K562 (cell line): ENCODE measurements around the gene PDE8A. TPM values are rescaled to one million over a fixed set of nuclear protein-coding genes. Genes with fewer than 3 reads are reported as not detected.

Experiments used
- ATAC-seq: fragments of 200-7000 bp; cut with Tn5 transposase; 3 replicates; pipeline ENCODE4 v1.9.1; 2020; ENCODE audit warnings: moderate library complexity
- BruUV-seq: library from RNA; stranded (reverse); fragments of 400-500 nt; replicated peaks from 2 replicates; lab custom pipeline; 2021; lab: Mats Ljungman, UMichigan
- CTCF ChIA-PET: fragments of 300-600 bp; formaldehyde crosslinking; extraction: SDS; loops from one replicate; lab custom pipeline; 2021; ENCODE audit warnings: low intra/inter-chr PET ratio; lab: Yijun Ruan, JAX
- POLR2A ChIA-PET: fragments of 300-600, 350-650 bp; sonication (Branson Sonifier 250); formaldehyde crosslinking; extraction: SDS; loops from one replicate; lab custom pipeline; 2021; ENCODE audit warnings: antibody characterized with exemption, inconsistent platforms; lab: Yijun Ruan, JAX
- DNase-seq, 4 experiments: peaks; one replicate each; pipeline versions ENCODE4 v3.0.0 to v3.0.0-alpha.2; 2011 to 2018; ENCODE audit warnings: low spot score in 3 of 4, mixed read lengths in 3 of 4; ENCODE audit errors: extremely low read depth in 1 of 4
- FAIRE-seq: peaks from 2 replicates; lab custom pipeline; 2011; peaks lifted over from hg19 to GRCh38; lab: Jason Lieb, UNC
- H2AFZ ChIP-seq: 2 replicates; pipeline ENCODE4 v1.6.0; 2011; ENCODE audit warnings: low read depth, low read length, control low read depth, inconsistent platforms
- H3K27ac ChIP-seq: fragments of 200-600 bp; 3 replicates; pipeline ENCODE4 v1.8.0; 2011; ENCODE audit warnings: low read depth, mild to moderate bottlenecking, control low read depth, inconsistent platforms, low read length, moderate library complexity, mixed read lengths; ENCODE audit errors: extremely low read depth
- H3K27me3 ChIP-seq, 2 experiments: fragments of 300-600 bp in 1 of 2; 2 replicates in 1 of 2; 3 replicates in 1 of 2; pipeline versions ENCODE4 v1.6.0 to v1.8.0; 2011; ENCODE audit warnings: inconsistent platforms in 2 of 2, low read length in 2 of 2, mild to moderate bottlenecking in 1 of 2, mixed read lengths in 1 of 2, moderate library complexity in 1 of 2; ENCODE audit not compliant: control insufficient read depth in 2 of 2, insufficient read depth in 2 of 2
- H3K36me3 ChIP-seq: fragments of 300-600 bp; 3 replicates; pipeline ENCODE4 v1.8.0; 2011; ENCODE audit warnings: mild to moderate bottlenecking, low read length, inconsistent platforms; ENCODE audit not compliant: control insufficient read depth, insufficient read depth
- H3K4me1 ChIP-seq, 2 experiments: fragments of 200-600 bp in 1 of 2; replicated peaks in 1 of 2; 2 replicates in 1 of 2; 3 replicates in 1 of 2; pipeline versions ENCODE4 v1.5.1 to v1.8.0; 2011; ENCODE audit warnings: inconsistent platforms in 2 of 2, low read length in 2 of 2, mild to moderate bottlenecking in 1 of 2, mixed read lengths in 1 of 2, moderate library complexity in 1 of 2; ENCODE audit not compliant: control insufficient read depth in 2 of 2, insufficient read depth in 2 of 2
- H3K4me2 ChIP-seq: 2 replicates; pipeline ENCODE4 v1.6.1; 2011; ENCODE audit warnings: low read length, control low read depth, inconsistent platforms, mixed read lengths; ENCODE audit not compliant: insufficient read depth
- H3K4me3 ChIP-seq: fragments of 200-600 bp; sonication (generic), shearing (Covaris generic); 2 replicates; pipeline ENCODE4 v1.5.1; 2016; ENCODE audit warnings: control low read depth, inconsistent platforms
- H3K79me2 ChIP-seq: fragments of 200-600 bp; 3 replicates; pipeline ENCODE4 v1.8.0; 2011; ENCODE audit warnings: low read length, inconsistent platforms; ENCODE audit not compliant: control insufficient read depth, insufficient read depth
- H3K9ac ChIP-seq, 2 experiments: 2 replicates each; pipeline versions ENCODE4 v1.6.0 to v1.6.1; 2011; ENCODE audit warnings: low read depth in 2 of 2, low read length in 2 of 2, control low read depth in 1 of 2, inconsistent platforms in 1 of 2, mild to moderate bottlenecking in 1 of 2, mixed read lengths in 1 of 2; ENCODE audit not compliant: insufficient read depth in 1 of 2
- H3K9me1 ChIP-seq: one replicate; pipeline ENCODE4 v1.6.0; 2011; ENCODE audit warnings: inconsistent platforms, mild to moderate bottlenecking, low read length, moderate library complexity; ENCODE audit not compliant: control insufficient read depth, insufficient read depth
- H3K9me3 ChIP-seq: replicated peaks from 2 replicates; pipeline ENCODE4 v1.5.1; 2011; ENCODE audit warnings: low read depth, low read length, inconsistent platforms; ENCODE audit not compliant: control insufficient read depth, insufficient read depth
- H4K20me1 ChIP-seq: replicated peaks from 2 replicates; pipeline ENCODE4 v1.6.1; 2011; ENCODE audit warnings: low read length, inconsistent platforms, mixed read lengths; ENCODE audit not compliant: control insufficient read depth, insufficient read depth
- BDP1 ChIP-seq: IDR thresholded peaks from 3 replicates; pipeline ENCODE4 v1.6.1; 2011; ENCODE audit not compliant: insufficient read length, insufficient read depth
- CREBBP ChIP-seq: IDR thresholded peaks from one replicate; pipeline ENCODE4 v1.6.1; 2012; ENCODE audit warnings: low read depth, mild to moderate bottlenecking, control low read depth, inconsistent platforms, low read length
- DMBX1 ChIP-seq: fragments of 250-450 bp; sonication (Bioruptor Pico); IDR thresholded peaks from 2 replicates; pipeline ENCODE4 v1.8.0; 2022; ENCODE audit warnings: inconsistent platforms, mild to moderate bottlenecking, moderate library complexity, borderline replicate concordance
- GABPB1 ChIP-seq: sonication (generic); formaldehyde crosslinking; IDR thresholded peaks from 2 replicates; pipeline ENCODE4 v1.8.0; 2022; ENCODE audit warnings: mild to moderate bottlenecking, missing genetic modification reagents
- L3MBTL2 ChIP-seq: fragments of 450-650 bp; IDR thresholded peaks from 2 replicates; pipeline ENCODE4 v1.6.1; 2016; ENCODE audit warnings: mild to moderate bottlenecking, moderate library complexity
- RBM34 ChIP-seq: fragments of 200-400 bp; formaldehyde crosslinking; IDR thresholded peaks from 2 replicates; pipeline ENCODE4 v1.6.1; 2018; ENCODE audit warnings: low read length, borderline replicate concordance; ENCODE audit not compliant: insufficient read depth
- SMARCA4 ChIP-seq: fragments of 450-650 bp; IDR thresholded peaks from 2 replicates; pipeline ENCODE4 v1.6.1; 2016
- ZNF143 ChIP-seq: sonication (generic); formaldehyde crosslinking; IDR thresholded peaks from 2 replicates; pipeline ENCODE4 v1.9.0; 2022; ENCODE audit warnings: mild to moderate bottlenecking, missing genetic modification reagents
- WGBS: fragments of 100-300 bp; shearing (Covaris generic); methylation state at CpG from one replicate; pipeline ENCODE4 v1.1.6; 2016; ENCODE audit warnings: low coverage, mixed read lengths; ENCODE audit not compliant: insufficient coverage; ENCODE audit errors: missing lambda C conversion rate; 5-methylcytosine and 5-hydroxymethylcytosine counted together
- in situ Hi-C: fragments of 300-500 bp; cut with MboI; formaldehyde crosslinking; loops from 4 replicates; pipeline ENCODE4 v1.15.0; 2018; ENCODE audit warnings: inconsistent platforms, mixed read lengths
- intact Hi-C: fragments of 100-400 bp; cut with micrococcal nuclease; formaldehyde crosslinking; loops from 2 replicates; pipeline ENCODE4 v1.14.2; 2022
- polyA plus RNA-seq, 8 experiments: library from polyadenylated mRNA; depleted of rRNA in 4 of 8; stranded (reverse) in 5 of 8; unstranded in 3 of 8; fragments of >200 nt; fragmentation: Nextera tagmentation in 2 of 8; fragmentation: Illumina TruSeq in 1 of 8; extraction: Ambion mirVana in 2 of 8; extraction: Trizol in 1 of 8; gene quantifications; 2 replicates each; pipeline versions ENCODE4 v1.2.1 to v1.2.3, GENCODE V29; 2011 to 2014; ENCODE audit warnings: inconsistent platforms in 1 of 8, missing spikeins in 1 of 8
- total RNA-seq, 7 experiments: library from RNA; depleted of rRNA in 6 of 7; stranded (reverse); fragments of >200 nt in 6 of 7; fragmentation: Illumina TruSeq in 2 of 7; extraction: Trizol in 2 of 7; gene quantifications; 2 replicates each; pipeline versions ENCODE4 v1.2.1 to v1.2.3, GENCODE V29; 2011 to 2021; ENCODE audit warnings: low replicate concordance in 1 of 7
- TF ChIP-seq, protein P1 (sequence below): fragments of 250-450 bp; sonication (Bioruptor Pico); IDR thresholded peaks from 2 replicates; pipeline ENCODE4 v1.4.0; 2020
- TF ChIP-seq, protein P2 (sequence below): fragments of 450-650 bp; IDR thresholded peaks from 2 replicates; pipeline ENCODE4 v1.6.1; 2016; ENCODE audit warnings: mild to moderate bottlenecking, moderate library complexity

PDE8A gene
- total and polyA plus RNA-seq, 9 of the 15 experiments (the other 6 are each of a cell fraction or from before 2014, with no cell fraction given) = 5.9 to 40.3 (median 19.8) TPM

DNA sequence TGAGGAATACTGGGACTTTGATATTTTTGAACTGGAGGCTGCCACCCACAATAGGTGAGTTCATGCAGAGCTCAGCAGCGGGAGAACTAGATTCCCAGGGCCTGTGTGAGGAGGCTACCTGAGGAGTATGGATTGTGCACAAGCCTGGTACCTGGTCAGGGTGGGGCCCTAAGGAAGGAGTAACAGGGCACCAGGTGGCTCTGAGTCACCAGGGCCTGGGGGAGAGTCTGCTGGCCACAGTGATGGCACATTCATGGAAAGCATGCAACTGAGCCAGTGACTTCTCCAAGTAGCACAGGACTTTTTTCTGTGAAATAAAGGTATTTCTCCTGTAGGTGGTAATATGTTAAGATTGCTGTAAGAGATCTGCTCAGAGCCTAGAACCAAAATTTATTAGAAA is 134.4 kb downstream of the PDE8A start:
- Histone ChIP-seq H3K79me2 (no peaks in the 10 kb centered on the region), H3K9ac (no peak overlapping the region), H3K9me1 (no peaks in the 10 kb centered on the region), H3K27ac (no peak overlapping the region), H3K9me3 (no peaks in the 10 kb centered on the region), H4K20me1 (no peaks in the 10 kb centered on the region), H2AFZ (no peak overlapping the region), H3K36me3 (peaks cover 51% of the 10 kb centered on the region), H3K27me3 (no peaks in the 10 kb centered on the region), H3K4me2 (no peak overlapping the region), H3K4me3 (no peak overlapping the region), H3K4me1 (peaks cover 8 to 30% of the 10 kb centered on the region in 2 experiments; a peak in 3 of 5 replicates)
- ATAC-seq (no peak), DNase-seq (no peak), FAIRE-seq (no peak)
- CTCF ChIA-PET = no interaction called here
- intact Hi-C loops (loop anchor here (5.0 kb wide), 1 partner anchor 54 kb away; no protein-coding TSS in a partner anchor), in situ Hi-C loops (no loop called here)
- POLR2A ChIA-PET = no interaction called here
- TF ChIP-seq, protein P1, sequence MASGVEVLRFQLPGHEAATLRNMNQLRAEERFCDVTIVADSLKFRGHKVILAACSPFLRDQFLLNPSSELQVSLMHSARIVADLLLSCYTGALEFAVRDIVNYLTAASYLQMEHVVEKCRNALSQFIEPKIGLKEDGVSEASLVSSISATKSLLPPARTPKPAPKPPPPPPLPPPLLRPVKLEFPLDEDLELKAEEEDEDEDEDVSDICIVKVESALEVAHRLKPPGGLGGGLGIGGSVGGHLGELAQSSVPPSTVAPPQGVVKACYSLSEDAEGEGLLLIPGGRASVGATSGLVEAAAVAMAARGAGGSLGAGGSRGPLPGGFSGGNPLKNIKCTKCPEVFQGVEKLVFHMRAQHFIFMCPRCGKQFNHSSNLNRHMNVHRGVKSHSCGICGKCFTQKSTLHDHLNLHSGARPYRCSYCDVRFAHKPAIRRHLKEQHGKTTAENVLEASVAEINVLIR (CRISPR knock-in tag) = no peak
- no peak for TF ChIP-seq ZNF143 (CRISPR knock-in tag)
- no peak for TF ChIP-seq DMBX1 (CRISPR knock-in tag)
- no peak for TF ChIP-seq GABPB1 (CRISPR knock-in tag)
- no peak for TF ChIP-seq L3MBTL2
- TF ChIP-seq CREBBP = no peak
- TF ChIP-seq SMARCA4 = no peak
- TF ChIP-seq, protein P2, sequence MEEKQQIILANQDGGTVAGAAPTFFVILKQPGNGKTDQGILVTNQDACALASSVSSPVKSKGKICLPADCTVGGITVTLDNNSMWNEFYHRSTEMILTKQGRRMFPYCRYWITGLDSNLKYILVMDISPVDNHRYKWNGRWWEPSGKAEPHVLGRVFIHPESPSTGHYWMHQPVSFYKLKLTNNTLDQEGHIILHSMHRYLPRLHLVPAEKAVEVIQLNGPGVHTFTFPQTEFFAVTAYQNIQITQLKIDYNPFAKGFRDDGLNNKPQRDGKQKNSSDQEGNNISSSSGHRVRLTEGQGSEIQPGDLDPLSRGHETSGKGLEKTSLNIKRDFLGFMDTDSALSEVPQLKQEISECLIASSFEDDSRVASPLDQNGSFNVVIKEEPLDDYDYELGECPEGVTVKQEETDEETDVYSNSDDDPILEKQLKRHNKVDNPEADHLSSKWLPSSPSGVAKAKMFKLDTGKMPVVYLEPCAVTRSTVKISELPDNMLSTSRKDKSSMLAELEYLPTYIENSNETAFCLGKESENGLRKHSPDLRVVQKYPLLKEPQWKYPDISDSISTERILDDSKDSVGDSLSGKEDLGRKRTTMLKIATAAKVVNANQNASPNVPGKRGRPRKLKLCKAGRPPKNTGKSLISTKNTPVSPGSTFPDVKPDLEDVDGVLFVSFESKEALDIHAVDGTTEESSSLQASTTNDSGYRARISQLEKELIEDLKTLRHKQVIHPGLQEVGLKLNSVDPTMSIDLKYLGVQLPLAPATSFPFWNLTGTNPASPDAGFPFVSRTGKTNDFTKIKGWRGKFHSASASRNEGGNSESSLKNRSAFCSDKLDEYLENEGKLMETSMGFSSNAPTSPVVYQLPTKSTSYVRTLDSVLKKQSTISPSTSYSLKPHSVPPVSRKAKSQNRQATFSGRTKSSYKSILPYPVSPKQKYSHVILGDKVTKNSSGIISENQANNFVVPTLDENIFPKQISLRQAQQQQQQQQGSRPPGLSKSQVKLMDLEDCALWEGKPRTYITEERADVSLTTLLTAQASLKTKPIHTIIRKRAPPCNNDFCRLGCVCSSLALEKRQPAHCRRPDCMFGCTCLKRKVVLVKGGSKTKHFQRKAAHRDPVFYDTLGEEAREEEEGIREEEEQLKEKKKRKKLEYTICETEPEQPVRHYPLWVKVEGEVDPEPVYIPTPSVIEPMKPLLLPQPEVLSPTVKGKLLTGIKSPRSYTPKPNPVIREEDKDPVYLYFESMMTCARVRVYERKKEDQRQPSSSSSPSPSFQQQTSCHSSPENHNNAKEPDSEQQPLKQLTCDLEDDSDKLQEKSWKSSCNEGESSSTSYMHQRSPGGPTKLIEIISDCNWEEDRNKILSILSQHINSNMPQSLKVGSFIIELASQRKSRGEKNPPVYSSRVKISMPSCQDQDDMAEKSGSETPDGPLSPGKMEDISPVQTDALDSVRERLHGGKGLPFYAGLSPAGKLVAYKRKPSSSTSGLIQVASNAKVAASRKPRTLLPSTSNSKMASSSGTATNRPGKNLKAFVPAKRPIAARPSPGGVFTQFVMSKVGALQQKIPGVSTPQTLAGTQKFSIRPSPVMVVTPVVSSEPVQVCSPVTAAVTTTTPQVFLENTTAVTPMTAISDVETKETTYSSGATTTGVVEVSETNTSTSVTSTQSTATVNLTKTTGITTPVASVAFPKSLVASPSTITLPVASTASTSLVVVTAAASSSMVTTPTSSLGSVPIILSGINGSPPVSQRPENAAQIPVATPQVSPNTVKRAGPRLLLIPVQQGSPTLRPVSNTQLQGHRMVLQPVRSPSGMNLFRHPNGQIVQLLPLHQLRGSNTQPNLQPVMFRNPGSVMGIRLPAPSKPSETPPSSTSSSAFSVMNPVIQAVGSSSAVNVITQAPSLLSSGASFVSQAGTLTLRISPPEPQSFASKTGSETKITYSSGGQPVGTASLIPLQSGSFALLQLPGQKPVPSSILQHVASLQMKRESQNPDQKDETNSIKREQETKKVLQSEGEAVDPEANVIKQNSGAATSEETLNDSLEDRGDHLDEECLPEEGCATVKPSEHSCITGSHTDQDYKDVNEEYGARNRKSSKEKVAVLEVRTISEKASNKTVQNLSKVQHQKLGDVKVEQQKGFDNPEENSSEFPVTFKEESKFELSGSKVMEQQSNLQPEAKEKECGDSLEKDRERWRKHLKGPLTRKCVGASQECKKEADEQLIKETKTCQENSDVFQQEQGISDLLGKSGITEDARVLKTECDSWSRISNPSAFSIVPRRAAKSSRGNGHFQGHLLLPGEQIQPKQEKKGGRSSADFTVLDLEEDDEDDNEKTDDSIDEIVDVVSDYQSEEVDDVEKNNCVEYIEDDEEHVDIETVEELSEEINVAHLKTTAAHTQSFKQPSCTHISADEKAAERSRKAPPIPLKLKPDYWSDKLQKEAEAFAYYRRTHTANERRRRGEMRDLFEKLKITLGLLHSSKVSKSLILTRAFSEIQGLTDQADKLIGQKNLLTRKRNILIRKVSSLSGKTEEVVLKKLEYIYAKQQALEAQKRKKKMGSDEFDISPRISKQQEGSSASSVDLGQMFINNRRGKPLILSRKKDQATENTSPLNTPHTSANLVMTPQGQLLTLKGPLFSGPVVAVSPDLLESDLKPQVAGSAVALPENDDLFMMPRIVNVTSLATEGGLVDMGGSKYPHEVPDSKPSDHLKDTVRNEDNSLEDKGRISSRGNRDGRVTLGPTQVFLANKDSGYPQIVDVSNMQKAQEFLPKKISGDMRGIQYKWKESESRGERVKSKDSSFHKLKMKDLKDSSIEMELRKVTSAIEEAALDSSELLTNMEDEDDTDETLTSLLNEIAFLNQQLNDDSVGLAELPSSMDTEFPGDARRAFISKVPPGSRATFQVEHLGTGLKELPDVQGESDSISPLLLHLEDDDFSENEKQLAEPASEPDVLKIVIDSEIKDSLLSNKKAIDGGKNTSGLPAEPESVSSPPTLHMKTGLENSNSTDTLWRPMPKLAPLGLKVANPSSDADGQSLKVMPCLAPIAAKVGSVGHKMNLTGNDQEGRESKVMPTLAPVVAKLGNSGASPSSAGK = no peak
- TF ChIP-seq RBM34 = no peak
- TF ChIP-seq BDP1 = no peak
- 92% methylated on average over 1 of the region's 1 CpG for WGBS
- no TSS peak for BruUV-seq
